GM18502 (cell line): Measurements from ENCODE around the gene CLTCL1.
"Not testable (repeated sequence)": the region's sequence is repeated elsewhere in the genome, so short reads cannot be mapped to it uniquely, and the experiment has no call there.

Experiments
- ATAC-seq: cut with Tn5 transposase; IDR thresholded peaks from one replicate; pipeline ENCODE4 v1.9.1; 2021; ENCODE audit warnings: mild to moderate bottlenecking; ENCODE audit not compliant: unreplicated experiment, poor library complexity

Gene CLTCL1

GRCh38 chr22:19291218-19291579 lies 320 bp downstream of the CLTCL1 start:
- peak; percentile 33 for ATAC-seq

- no peak for ATAC-seq
Measured at GRCh38 chr22:19290400-19291217, 910 bp downstream of the CLTCL1 start.

GRCh38 chr22:19289475-19290161 lies 1.9 kb downstream of the CLTCL1 start:
- ATAC-seq: no peak

GRCh38 chr22:19287889-19288288 lies 3.6 kb downstream of the CLTCL1 start:
- no peak for ATAC-seq

GRCh38 chr22:19287076-19287707 lies 4.3 kb downstream of the CLTCL1 start:
- ATAC-seq: no peak

GRCh38 chr22:19285831-19286230 lies 5.7 kb downstream of the CLTCL1 start:
- no peak for ATAC-seq

GRCh38 chr22:19279143-19279542 lies 12.4 kb downstream of the CLTCL1 start:
- ATAC-seq: not testable (repeated sequence)

- no peak for ATAC-seq
Measured at GRCh38 chr22:19277785-19278184, 13.7 kb downstream of the CLTCL1 start.

GRCh38 chr22:19275919-19276600 lies 15.5 kb downstream of the CLTCL1 start:
- no peak for ATAC-seq

GRCh38 chr22:19275513-19275912 lies 16.0 kb downstream of the CLTCL1 start:
- no peak for ATAC-seq

- no peak for ATAC-seq
Measured at GRCh38 chr22:19275104-19275503, 16.4 kb downstream of the CLTCL1 start.

- ATAC-seq: no peak
Measured at GRCh38 chr22:19271856-19272535, 19.5 kb downstream of the CLTCL1 start.

GRCh38 chr22:19271273-19271855 lies 20.2 kb downstream of the CLTCL1 start:
- no peak for ATAC-seq

GRCh38 chr22:19270873-19271272 lies 20.6 kb downstream of the CLTCL1 start:
- no peak for ATAC-seq

GRCh38 chr22:19266547-19267086 lies 24.9 kb downstream of the CLTCL1 start:
- ATAC-seq: no peak

GRCh38 chr22:19265779-19266178 lies 25.7 kb downstream of the CLTCL1 start:
- no peak for ATAC-seq

GRCh38 chr22:19260804-19261203 lies 30.7 kb downstream of the CLTCL1 start:
- ATAC-seq: no peak

- no peak for ATAC-seq
Measured at GRCh38 chr22:19260194-19260593, 31.3 kb downstream of the CLTCL1 start.

GRCh38 chr22:19258968-19259288 lies 32.6 kb downstream of the CLTCL1 start:
- not testable (repeated sequence) for ATAC-seq

- no peak for ATAC-seq
Measured at GRCh38 chr22:19258371-19258770, 33.1 kb downstream of the CLTCL1 start.
